ENCODE measurements around the gene SSTR3. TPM values are rescaled to one million over a fixed set of nuclear protein-coding genes. Genes with fewer than 3 reads are reported as not detected.

Gene SSTR3
- total and polyA plus RNA-seq, 2 donors (not counting 1 experiment from before 2014, with no cell fraction given), result 0.64 to 0.98 TPM

DNA sequence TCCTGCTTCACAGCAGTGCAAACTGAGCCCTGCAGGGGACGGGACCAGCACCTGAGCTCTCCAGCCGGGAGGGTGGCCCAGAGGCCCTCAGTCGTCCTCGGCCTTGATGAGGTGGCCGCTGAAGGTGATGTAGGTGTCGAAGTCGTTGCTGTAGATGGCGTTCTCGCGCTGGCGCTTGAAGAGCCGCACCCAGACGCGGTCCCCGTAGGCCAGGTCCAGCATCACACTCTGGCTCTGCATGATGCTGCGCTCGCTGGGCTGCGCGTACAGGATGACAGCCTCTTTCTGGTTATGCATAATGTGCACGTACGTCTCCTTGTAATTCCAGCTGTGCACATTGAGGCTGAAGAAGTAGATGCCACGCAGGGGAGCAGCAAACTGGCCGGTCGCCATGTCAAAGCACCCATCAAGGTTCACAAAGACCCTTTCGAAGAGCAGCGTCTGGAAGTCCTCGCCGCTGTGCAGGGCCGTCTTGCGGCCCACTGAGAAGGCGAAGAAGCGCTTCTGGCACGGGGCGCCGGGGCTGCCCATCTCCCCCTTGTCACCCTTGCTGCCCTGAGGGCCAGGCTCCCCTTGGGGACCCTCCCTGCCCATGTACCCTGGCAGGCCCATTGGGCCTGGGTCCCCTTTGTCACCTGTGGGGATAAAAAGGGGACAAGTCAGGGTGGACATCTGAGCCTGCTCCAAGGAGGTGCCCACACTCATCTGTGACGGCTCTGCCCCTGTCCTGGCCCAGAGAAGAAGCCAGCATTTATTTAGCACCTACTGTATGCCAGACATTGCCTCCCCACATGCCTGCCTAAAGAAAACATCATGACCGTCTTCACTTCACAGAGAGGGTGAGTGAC, 30.0 kb downstream of the SSTR3 start:
- H3K27me3 Mint-ChIP-seq, result peaks cover 10% of the 10 kb centered on the region
- no peaks in the 10 kb centered on the region for H4K20me1 ChIP-seq (ENCODE audit: control insufficient read depth, insufficient read depth, low read length, poor library complexity, severe bottlenecking)
- H3K27ac Mint-ChIP-seq, result no peak overlapping the region
- no peak for ATAC-seq (ENCODE audit: low read depth)
- H3K27me3 ChIP-seq (replicated peaks in 1 of 4; ENCODE audit: control extremely low read depth in 1 of 4, control insufficient read depth in 3 of 4, insufficient read depth in 4 of 4, low read length in 3 of 4), result peaks cover 0 to 9% (median 0%) of the 10 kb centered on the region in 4 experiments
- H3K27ac ChIP-seq (ENCODE audit: low read length in 2 of 2), result no peak overlapping the region
- WGBS (ENCODE audit: insufficient coverage), result 92% methylated on average over 33 of the region's 37 CpGs
- intact Hi-C loops (cut with micrococcal nuclease), result no loop called here
- no peak overlapping the region for H3K9ac ChIP-seq (ENCODE audit: low read length)
- no peak overlapping the region for H3K4me3 Mint-ChIP-seq
- no peak for DNase-seq
- peaks cover 10% of the 10 kb centered on the region for H3K4me1 Mint-ChIP-seq
- H3K4me2 ChIP-seq (replicated peaks; ENCODE audit: low read depth, low read length, poor library complexity, severe bottlenecking), result no peak overlapping the region
- no peaks in the 10 kb centered on the region for H3K36me3 ChIP-seq (replicated peaks in 1 of 2; ENCODE audit: control extremely low read depth in 1 of 2, control insufficient read depth in 1 of 2, extremely low read depth in 1 of 2, insufficient read depth in 2 of 2, low read length in 1 of 2)
- TF ChIP-seq, protein P1, sequence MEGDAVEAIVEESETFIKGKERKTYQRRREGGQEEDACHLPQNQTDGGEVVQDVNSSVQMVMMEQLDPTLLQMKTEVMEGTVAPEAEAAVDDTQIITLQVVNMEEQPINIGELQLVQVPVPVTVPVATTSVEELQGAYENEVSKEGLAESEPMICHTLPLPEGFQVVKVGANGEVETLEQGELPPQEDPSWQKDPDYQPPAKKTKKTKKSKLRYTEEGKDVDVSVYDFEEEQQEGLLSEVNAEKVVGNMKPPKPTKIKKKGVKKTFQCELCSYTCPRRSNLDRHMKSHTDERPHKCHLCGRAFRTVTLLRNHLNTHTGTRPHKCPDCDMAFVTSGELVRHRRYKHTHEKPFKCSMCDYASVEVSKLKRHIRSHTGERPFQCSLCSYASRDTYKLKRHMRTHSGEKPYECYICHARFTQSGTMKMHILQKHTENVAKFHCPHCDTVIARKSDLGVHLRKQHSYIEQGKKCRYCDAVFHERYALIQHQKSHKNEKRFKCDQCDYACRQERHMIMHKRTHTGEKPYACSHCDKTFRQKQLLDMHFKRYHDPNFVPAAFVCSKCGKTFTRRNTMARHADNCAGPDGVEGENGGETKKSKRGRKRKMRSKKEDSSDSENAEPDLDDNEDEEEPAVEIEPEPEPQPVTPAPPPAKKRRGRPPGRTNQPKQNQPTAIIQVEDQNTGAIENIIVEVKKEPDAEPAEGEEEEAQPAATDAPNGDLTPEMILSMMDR (IDR thresholded peaks at IDR 0.05), result no peak
- no peak for TF ChIP-seq EZH2 (IDR thresholded peaks at IDR 0.05; ENCODE audit: borderline replicate concordance, insufficient read depth, low read depth, low read length, poor library complexity, severe bottlenecking)
- ChIA-PET CTCF (no interaction called here), POLR2A (no interaction called here)
- peaks cover 0 to 14% of the 10 kb centered on the region in 2 donors for H3K4me1 ChIP-seq (ENCODE audit: control insufficient read depth in 2 of 2, insufficient read depth in 2 of 2, low read length in 2 of 2)
- H3K9me3 Mint-ChIP-seq (ENCODE audit: insufficient read depth), result no peaks in the 10 kb centered on the region
- no peak overlapping the region for H3K4me3 ChIP-seq (ENCODE audit: control extremely low read depth in 1 of 5, extremely low read depth in 1 of 5, insufficient read depth in 1 of 5, low read depth in 2 of 5, low read length in 4 of 5)
- no peaks in the 10 kb centered on the region for H3K79me2 ChIP-seq (ENCODE audit: control insufficient read depth, insufficient read depth, low read length)
- H3K9me3 ChIP-seq (ENCODE audit: control extremely low read depth in 1 of 3, control insufficient read depth in 2 of 3, insufficient read depth in 1 of 3, low read length in 2 of 3), result peaks cover 0 to 3% (median 0%) of the 10 kb centered on the region in 3 donors
- no peak overlapping the region for H2AFZ ChIP-seq (ENCODE audit: insufficient read depth, low read depth, low read length, poor library complexity, severe bottlenecking)

DNA sequence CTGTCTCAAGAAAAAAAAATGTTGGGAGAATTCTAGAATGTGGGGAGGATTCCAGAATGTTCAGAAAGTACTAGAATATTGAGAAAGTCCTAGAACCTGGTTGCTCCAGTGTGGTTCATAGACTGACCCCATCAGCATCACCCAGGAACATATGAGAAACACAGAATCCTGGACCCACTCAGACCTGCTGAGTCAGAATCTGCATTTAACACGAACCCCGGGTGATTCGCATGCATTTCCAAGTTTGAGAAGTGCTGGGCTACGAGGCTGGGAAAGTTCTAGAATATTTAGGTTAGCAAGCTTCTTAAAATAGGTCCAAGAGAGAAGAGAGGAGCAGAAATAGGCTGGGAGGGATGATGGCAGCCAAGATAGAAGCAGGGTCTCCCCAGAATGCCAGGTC, 30.6 kb downstream of the SSTR3 start:
- Mint-ChIP-seq H3K9me3 (ENCODE audit: insufficient read depth) (no peaks in the 10 kb centered on the region), H3K27ac (no peak overlapping the region), H3K27me3 (peaks cover 11% of the 10 kb centered on the region), H3K4me3 (no peak overlapping the region), H3K4me1 (peaks cover 14% of the 10 kb centered on the region)
- Histone ChIP-seq H3K27me3 (replicated peaks in 1 of 4; ENCODE audit: control extremely low read depth in 1 of 4, control insufficient read depth in 3 of 4, insufficient read depth in 4 of 4, low read length in 3 of 4) (peaks cover 0 to 9% (median 0%) of the 10 kb centered on the region in 4 experiments), H2AFZ (ENCODE audit: insufficient read depth, low read depth, low read length, poor library complexity, severe bottlenecking) (no peak overlapping the region), H3K79me2 (ENCODE audit: control insufficient read depth, insufficient read depth, low read length) (no peaks in the 10 kb centered on the region), H3K27ac (ENCODE audit: low read length in 2 of 2) (no peak overlapping the region), H3K9ac (ENCODE audit: low read length) (no peak overlapping the region), H3K36me3 (replicated peaks in 1 of 2; ENCODE audit: control extremely low read depth in 1 of 2, control insufficient read depth in 1 of 2, extremely low read depth in 1 of 2, insufficient read depth in 2 of 2, low read length in 1 of 2) (no peaks in the 10 kb centered on the region), H3K4me3 (ENCODE audit: control extremely low read depth in 1 of 5, extremely low read depth in 1 of 5, insufficient read depth in 1 of 5, low read depth in 2 of 5, low read length in 4 of 5) (no peak overlapping the region), H3K9me3 (ENCODE audit: control extremely low read depth in 1 of 3, control insufficient read depth in 2 of 3, insufficient read depth in 1 of 3, low read length in 2 of 3) (peaks cover 0 to 3% (median 0%) of the 10 kb centered on the region in 3 donors), H3K4me1 (ENCODE audit: control insufficient read depth in 2 of 2, insufficient read depth in 2 of 2, low read length in 2 of 2) (peaks cover 3 to 15% of the 10 kb centered on the region in 2 donors), H3K4me2 (replicated peaks; ENCODE audit: low read depth, low read length, poor library complexity, severe bottlenecking) (no peak overlapping the region), H4K20me1 (ENCODE audit: control insufficient read depth, insufficient read depth, low read length, poor library complexity, severe bottlenecking) (no peaks in the 10 kb centered on the region)
- ATAC-seq (ENCODE audit: low read depth), result no peak
- no peak for DNase-seq
- WGBS (ENCODE audit: insufficient coverage), result 75% methylated on average over 1 of the region's 4 CpGs
- ChIA-PET POLR2A (no interaction called here), CTCF (no interaction called here)
- no peak for TF ChIP-seq EZH2 (IDR thresholded peaks at IDR 0.05; ENCODE audit: borderline replicate concordance, insufficient read depth, low read depth, low read length, poor library complexity, severe bottlenecking)
- TF ChIP-seq, protein P1 (IDR thresholded peaks at IDR 0.05), result no peak
- intact Hi-C loops (cut with micrococcal nuclease), result no loop called here

Measured in B cell (primary cell).